ENCODE data around the gene ZNF501.

The ZNF501 gene
- total RNA-seq, result 0 to 7.5 (median 4.9) reads per million in 9 experiments

DNA sequence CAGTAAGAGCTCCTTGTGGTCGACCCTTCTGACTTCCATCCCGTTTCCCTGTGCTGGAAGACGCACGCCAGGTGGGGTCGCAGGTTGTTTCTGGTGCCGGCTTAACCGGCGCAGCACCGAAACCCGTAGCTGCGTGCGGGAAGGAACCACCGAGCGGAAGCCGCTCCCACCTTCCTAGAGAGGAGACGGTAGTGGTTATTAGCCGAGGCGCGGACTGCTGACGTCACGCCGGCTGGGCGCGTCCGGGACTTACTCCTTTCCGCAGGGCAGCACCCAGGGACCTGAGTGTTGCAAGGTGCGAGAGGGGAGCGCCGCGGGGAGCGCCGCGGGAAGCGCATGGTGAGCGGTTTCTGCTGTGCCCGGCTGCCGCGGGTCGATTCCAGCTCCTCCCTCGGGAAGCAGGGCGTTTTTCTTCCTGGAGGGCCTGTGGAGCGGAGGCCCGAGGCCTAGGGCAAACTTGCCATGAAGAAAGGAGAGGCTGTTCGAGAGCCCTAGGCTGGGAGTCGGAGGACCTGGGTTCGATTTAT, at the start of gene ZNF501:
ZNF501 (plus strand) TSS at position 252 of the 527 bp plus-strand sequence. CDS start 4,787 bp downstream, outside the sequence.
- Mint-ChIP-seq H3K4me3 (peak within 1 kb of the TSS; percentile 99 to 100), H3K27ac (peak within 1 kb of the TSS; percentile 97 to 98), H3K9me3 (peaks cover 8 to 34% of the 10 kb centered on the region in 2 donors), H3K36me3 (ENCODE audit: insufficient read depth) (peaks cover 10% of the 10 kb centered on the region), H3K27me3 (no peaks in the 10 kb centered on the region), H3K4me1 (ENCODE audit: low read depth in 2 of 2) (peaks cover 15% of the 10 kb centered on the region in 2 donors)
- peak; percentile 76 to 82 (median 81) for DNase-seq
- ATAC-seq (replicated peaks), result peak; percentile 99

DNA sequence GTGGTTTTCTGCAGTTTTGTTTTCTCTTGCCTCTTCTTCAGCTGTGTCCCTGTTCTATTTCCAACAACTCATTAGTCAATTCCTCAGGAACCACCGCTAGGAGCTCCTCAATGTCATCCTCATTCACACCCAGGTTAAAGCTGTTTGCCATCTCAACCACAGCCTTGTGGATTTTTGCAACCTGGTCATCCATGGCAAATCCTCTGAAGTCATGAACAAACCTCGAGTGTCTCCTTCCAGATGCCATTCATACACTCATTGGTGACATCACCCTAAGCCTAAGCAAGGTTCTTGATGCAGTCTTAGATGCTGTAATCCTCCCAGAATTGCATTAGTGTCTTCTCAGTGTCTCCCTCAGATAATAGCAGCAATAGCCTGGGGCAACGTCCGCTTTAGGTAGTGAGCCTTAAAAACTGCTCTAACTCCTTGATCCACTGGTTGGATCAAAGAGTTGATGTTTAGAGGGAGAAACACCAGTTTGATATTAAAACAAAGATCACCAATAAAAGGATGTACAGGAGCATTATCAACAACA, 48.4 kb upstream of the ZNF501 start:
- peaks cover 2 to 17% of the 10 kb centered on the region in 2 donors for H3K9me3 Mint-ChIP-seq
- DNase-seq, result no peak
- H3K4me1 Mint-ChIP-seq (ENCODE audit: low read depth in 2 of 2), result peaks cover 9 to 11% of the 10 kb centered on the region in 2 donors
- H3K27me3 Mint-ChIP-seq, result peaks cover 28 to 41% of the 10 kb centered on the region in 2 donors
- no peak for ATAC-seq (replicated peaks)
- no peaks in the 10 kb centered on the region for H3K36me3 Mint-ChIP-seq (ENCODE audit: insufficient read depth)
- H3K27ac Mint-ChIP-seq, result no peak overlapping the region
- H3K4me3 Mint-ChIP-seq, result no peak overlapping the region

DNA sequence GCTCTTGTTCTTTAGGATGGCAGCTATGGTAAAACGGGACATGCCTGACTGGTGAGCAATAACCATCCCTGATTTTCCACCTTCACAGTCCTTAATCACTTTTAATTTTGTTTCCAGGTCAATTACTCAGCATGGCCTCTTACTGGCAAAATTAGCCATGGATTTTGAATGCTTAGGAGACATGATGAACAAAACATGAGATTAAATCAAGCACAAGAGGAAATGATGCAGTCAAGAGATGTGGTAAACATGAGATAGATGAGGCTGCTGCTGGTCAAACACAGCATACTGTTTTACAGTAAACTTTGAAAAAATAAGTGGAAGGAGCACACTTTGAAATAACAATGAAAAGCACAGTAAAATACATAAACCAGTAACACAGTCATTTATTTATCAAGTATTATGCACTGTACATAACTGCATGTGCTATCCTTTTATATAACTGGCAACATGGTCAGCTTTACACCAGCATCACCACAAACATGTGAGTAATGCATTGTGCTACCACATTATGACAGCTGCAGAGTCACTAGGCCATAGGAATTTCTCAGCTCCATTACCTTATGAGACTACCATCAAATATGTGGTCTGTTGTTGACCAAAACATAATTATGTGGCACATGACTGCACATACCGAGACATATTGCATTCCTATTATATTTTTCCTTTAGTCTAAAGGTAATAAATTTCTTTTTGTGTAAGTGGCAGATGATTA, 47.1 kb upstream of the ZNF501 start:
- no peak for ATAC-seq (replicated peaks)
- H3K4me3 Mint-ChIP-seq, result no peak overlapping the region
- peaks cover 3 to 14% of the 10 kb centered on the region in 2 donors for H3K9me3 Mint-ChIP-seq
- peaks cover 30 to 40% of the 10 kb centered on the region in 2 donors for H3K27me3 Mint-ChIP-seq
- H3K4me1 Mint-ChIP-seq (ENCODE audit: low read depth in 2 of 2), result peaks cover 9 to 11% of the 10 kb centered on the region in 2 donors
- H3K36me3 Mint-ChIP-seq (ENCODE audit: insufficient read depth), result no peaks in the 10 kb centered on the region
- no peak for DNase-seq
- H3K27ac Mint-ChIP-seq, result no peak overlapping the region

DNA sequence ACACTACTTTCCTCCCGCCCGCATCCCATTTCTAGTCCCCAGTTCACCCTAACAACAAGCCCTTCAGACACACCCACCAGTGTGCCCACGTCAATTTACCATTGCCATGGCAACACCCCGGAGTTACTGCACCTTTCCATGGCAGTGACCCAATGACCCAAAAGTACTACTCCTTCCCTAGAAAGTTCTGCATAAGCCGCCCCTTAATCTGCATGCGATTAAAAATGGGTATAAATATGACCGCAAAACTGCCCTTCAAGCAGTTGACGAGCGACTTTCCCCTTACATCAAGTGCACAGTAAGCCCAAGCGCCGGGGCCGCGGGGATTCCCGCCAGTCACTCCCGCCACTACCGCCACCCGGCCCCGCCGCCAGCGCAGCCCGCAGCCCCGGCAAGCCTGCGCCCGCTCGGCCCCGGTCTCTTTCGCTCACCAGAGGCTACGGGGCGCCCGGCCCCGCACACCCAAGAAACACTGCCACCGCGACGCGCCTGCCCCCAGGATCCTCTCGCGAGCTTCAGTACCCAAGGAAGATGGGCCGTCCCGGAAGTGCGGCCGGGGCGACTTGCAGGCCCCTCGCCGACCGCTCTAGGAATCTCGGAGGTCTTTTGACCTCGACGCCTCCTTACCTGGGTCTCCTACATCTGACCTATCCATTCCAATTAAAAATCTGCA, 44.2 kb upstream of the ZNF501 start:
- H3K27me3 Mint-ChIP-seq, result peaks cover 54 to 68% of the 10 kb centered on the region in 2 donors
- peak overlapping the region; percentile 88 to 89 for H3K4me3 Mint-ChIP-seq
- DNase-seq (peak; percentile 24 to 33 (median 32)), ATAC-seq (replicated peaks) (peak; percentile 89)
- no peaks in the 10 kb centered on the region for H3K36me3 Mint-ChIP-seq (ENCODE audit: insufficient read depth)
- H3K9me3 Mint-ChIP-seq, result peaks cover 5 to 21% of the 10 kb centered on the region in 2 donors
- peaks cover 9 to 11% of the 10 kb centered on the region in 2 donors for H3K4me1 Mint-ChIP-seq (ENCODE audit: low read depth in 2 of 2)
- peak overlapping the region; percentile 72 to 81 for H3K27ac Mint-ChIP-seq

DNA sequence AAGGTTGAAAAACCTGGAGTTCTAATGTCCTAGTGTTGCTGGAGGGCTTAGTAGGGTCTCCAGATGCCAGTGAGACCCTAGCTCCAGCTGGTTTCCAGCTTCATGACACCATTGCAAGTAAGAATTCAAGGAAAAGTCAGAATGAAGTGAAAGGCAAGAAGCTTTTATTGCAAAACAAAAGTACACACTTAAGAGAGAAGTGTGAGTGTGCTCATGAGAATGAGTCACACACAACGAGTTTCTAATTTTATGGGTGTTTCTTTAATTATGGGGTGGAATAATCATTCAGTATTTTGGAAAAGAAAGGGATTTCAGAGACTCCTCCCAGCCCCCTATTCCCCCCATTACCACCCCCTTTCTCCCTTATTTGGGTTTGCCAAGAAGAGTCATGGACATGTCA, 41.5 kb upstream of the ZNF501 start:
- Mint-ChIP-seq H3K27ac (no peak overlapping the region), H3K4me3 (no peak overlapping the region), H3K4me1 (ENCODE audit: low read depth in 2 of 2) (peaks cover 9 to 11% of the 10 kb centered on the region in 2 donors), H3K36me3 (ENCODE audit: insufficient read depth) (no peaks in the 10 kb centered on the region), H3K9me3 (peaks cover 7 to 25% of the 10 kb centered on the region in 2 donors), H3K27me3 (peaks cover 80 to 87% of the 10 kb centered on the region in 2 donors)
- DNase-seq (no peak), ATAC-seq (replicated peaks) (no peak)

DNA sequence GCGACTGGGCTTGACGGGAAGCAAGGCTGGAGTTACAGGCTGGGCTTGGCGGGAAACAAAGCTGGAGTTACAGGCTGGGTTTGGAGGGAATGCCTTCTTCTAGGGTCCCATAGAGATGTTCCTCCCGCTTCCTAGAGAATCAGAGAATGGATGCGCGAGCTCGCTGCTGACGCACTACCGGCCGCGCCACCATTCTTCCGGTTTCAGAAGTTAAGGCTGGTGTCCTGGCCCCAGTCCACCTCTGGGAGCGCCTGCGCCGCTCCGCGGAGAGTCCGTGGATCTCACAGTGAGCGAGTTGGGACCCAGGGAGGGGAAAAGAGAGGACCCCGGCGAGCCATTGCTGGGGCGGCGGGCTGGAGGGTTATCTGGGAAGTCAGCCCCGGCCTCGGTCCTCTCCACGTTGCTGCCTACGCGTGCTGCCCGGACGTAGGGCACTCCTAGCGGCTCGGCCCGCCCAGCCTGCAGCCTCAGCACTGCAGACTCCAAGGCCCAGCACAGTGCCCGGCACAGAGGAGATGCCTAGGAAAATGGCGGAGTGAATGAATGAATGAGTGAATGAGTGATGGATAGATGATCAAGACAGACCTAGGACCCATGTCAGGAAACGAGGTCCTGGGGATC, 16.9 kb upstream of the ZNF501 start, which contains the start of gene ZNF502:
ZNF502 (plus strand) TSS at position 206 of the 621 bp plus-strand sequence. CDS start 7,602 bp downstream, outside the sequence.
- ATAC-seq (replicated peaks) (peak; percentile 97), DNase-seq (peak; percentile 25 to 45 (median 45))
- Mint-ChIP-seq H3K4me3 (peak within 1 kb of the TSS; percentile 88 to 99), H3K4me1 (ENCODE audit: low read depth in 2 of 2) (peaks cover 0 to 12% of the 10 kb centered on the region in 2 donors), H3K36me3 (ENCODE audit: insufficient read depth) (peaks cover 7% of the 10 kb centered on the region), H3K27ac (peak within 1 kb of the TSS; percentile 58 to 96), H3K27me3 (peaks cover 20 to 31% of the 10 kb centered on the region in 2 donors), H3K9me3 (peaks cover 3 to 17% of the 10 kb centered on the region in 2 donors)

DNA sequence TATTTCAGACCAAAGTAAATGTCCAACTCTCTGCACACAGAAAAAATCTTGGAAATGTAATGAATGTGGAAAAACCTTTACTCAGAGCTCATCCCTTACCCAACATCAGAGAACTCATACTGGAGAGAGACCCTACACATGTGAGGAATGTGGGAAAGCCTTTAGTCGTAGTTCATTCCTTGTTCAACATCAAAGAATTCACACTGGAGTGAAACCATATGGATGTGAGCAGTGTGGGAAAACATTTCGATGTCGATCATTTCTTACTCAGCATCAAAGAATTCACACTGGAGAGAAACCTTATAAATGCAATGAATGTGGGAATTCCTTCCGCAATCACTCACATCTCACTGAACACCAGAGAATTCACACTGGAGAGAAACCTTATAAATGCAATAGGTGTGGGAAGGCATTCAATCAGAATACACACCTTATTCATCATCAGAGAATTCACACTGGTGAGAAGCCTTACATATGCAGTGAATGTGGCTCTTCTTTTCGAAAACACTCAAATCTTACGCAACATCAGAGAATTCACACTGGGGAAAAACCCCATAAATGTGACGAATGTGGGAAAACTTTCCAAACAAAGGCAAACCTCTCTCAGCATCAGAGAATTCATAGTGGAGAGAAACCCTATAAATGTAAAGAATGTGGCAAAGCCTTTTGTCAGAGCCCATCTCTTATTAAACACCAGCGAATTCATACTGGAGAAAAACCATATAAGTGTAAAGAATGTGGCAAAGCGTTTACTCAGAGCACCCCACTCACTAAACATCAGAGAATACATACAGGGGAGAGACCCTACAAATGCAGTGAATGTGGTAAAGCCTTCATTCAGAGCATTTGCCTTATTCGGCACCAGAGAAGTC, 8.0 kb upstream of the ZNF501 start:
- Mint-ChIP-seq H3K27me3 (no peaks in the 10 kb centered on the region), H3K9me3 (peaks cover 19 to 24% of the 10 kb centered on the region in 2 donors), H3K4me3 (no peak overlapping the region), H3K36me3 (ENCODE audit: insufficient read depth) (no peaks in the 10 kb centered on the region), H3K27ac (no peak overlapping the region), H3K4me1 (ENCODE audit: low read depth in 2 of 2) (no peaks in the 10 kb centered on the region)
- ATAC-seq (replicated peaks), result no peak
- no peak for DNase-seq

DNA sequence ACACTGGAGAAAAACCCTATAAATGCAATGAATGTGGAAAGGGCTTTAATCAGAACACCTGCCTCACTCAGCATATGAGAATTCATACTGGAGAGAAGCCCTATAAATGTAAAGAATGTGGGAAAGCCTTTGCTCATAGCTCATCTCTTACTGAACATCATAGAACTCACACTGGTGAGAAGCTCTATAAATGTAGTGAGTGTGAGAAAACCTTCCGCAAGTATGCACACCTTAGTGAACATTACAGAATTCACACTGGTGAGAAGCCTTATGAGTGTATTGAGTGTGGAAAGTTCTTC, 7.4 kb upstream of the ZNF501 start:
- H3K4me3 Mint-ChIP-seq, result no peak overlapping the region
- no peak overlapping the region for H3K27ac Mint-ChIP-seq
- H3K9me3 Mint-ChIP-seq, result peaks cover 19 to 24% of the 10 kb centered on the region in 2 donors
- H3K27me3 Mint-ChIP-seq, result no peaks in the 10 kb centered on the region
- no peaks in the 10 kb centered on the region for H3K4me1 Mint-ChIP-seq (ENCODE audit: low read depth in 2 of 2)
- no peaks in the 10 kb centered on the region for H3K36me3 Mint-ChIP-seq (ENCODE audit: insufficient read depth)
- ATAC-seq (replicated peaks) (no peak), DNase-seq (no peak)

DNA sequence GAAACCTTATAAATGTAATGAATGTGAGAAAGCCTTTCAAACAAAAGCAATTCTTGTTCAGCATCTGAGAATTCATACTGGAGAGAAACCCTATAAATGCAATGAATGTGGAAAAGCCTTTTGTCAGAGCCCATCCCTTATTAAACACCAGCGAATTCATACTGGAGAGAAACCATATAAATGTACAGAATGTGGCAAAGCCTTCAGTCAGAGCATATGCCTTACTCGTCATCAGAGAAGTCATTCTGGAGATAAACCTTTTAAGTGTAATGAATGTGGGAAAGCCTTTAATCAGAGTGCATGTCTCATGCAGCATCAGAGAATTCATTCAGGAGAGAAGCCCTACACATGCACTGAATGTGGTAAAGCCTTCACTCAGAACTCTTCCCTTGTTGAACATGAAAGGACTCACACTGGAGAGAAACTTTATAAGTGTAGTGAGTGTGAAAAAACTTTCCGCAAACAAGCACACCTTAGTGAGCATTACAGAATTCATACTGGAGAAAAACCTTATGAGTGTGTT, 5.3 kb downstream of the ZNF501 start:
- Mint-ChIP-seq H3K9me3 (peaks cover 10 to 44% of the 10 kb centered on the region in 2 donors), H3K27me3 (no peaks in the 10 kb centered on the region), H3K27ac (no peak overlapping the region), H3K4me1 (ENCODE audit: low read depth in 2 of 2) (peaks cover 6 to 7% of the 10 kb centered on the region in 2 donors), H3K36me3 (ENCODE audit: insufficient read depth) (no peaks in the 10 kb centered on the region), H3K4me3 (no peak overlapping the region)
- ATAC-seq (replicated peaks), result no peak
- no peak for DNase-seq

DNA sequence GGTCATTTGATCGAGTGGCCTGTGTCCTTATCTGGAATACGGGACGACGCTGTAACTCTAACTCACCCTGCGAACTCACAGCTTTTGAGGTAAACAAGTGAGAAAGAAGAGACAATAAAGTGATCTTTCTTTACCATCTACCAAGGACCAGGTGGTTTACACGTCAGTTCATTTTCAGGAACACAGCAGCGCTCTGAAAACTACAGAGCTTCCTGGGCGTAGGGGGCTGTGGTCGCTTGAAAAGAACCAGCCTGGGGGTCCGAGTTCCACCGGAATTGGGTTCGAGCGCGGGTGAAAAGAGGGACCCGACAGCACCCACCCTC, 31.6 kb downstream of the ZNF501 start:
- H3K27ac Mint-ChIP-seq, result peak overlapping the region; percentile 91 to 92
- peak in 1 of 3 experiments; percentile 9 for DNase-seq
- no peaks in the 10 kb centered on the region for H3K27me3 Mint-ChIP-seq
- peaks cover 0 to 2% of the 10 kb centered on the region in 2 donors for H3K9me3 Mint-ChIP-seq
- ATAC-seq (replicated peaks), result peak; percentile 13
- H3K4me3 Mint-ChIP-seq, result peak overlapping the region; percentile 88
- peaks cover 14 to 35% of the 10 kb centered on the region in 2 donors for H3K4me1 Mint-ChIP-seq (ENCODE audit: low read depth in 2 of 2)
- peaks cover 12% of the 10 kb centered on the region for H3K36me3 Mint-ChIP-seq (ENCODE audit: insufficient read depth)

DNA sequence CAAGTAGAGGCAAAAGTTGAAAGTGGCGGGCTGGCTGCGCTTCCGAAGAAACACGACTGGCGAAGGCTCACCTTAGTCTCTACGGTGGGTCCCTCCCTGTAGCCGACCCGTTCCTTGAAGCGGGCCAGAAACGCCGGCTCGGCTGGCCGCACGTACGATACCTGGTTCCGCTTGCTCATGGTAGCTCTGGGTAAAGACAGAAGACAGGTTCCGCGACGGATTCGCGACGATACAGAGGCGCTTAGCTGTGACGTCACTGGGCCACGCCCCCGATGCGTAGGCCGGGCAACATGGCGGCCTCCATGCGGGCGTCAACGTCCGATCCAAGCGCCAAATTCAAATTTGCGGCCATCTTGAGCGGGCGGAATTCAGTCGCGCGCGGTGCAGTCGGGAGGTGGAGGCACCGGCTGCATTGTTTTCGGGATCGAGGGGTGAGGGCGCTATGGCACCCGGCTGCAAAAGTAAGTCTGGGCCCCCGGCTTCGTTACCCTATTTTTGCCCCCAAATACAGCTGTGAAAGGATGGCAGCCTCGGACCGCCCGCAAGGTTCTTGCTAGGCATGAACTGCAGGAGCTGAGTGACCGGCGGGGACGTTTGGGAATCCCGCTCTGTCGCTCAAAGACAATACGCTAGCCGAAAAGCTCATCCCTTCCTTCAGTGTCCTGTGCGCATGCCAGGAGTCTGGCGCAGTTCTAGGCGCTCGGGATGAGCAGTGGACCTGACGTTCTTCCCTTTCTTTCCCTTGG, 32.2 kb downstream of the ZNF501 start, which contains the start of the genes KIAA1143 and KIF15:
KIAA1143 (minus strand) TSS at position 196 of the 746 bp plus-strand sequence; CDS start at position 179, 17 bp downstream.
KIF15 (plus strand) TSS at position 371 of the 746 bp plus-strand sequence; CDS start at position 443, 72 bp downstream.
- Mint-ChIP-seq H3K36me3 (ENCODE audit: insufficient read depth) (peaks cover 12% of the 10 kb centered on the region), H3K4me3 (peak within 1 kb of the TSS; percentile 88), H3K9me3 (peaks cover 0 to 2% of the 10 kb centered on the region in 2 donors), H3K4me1 (ENCODE audit: low read depth in 2 of 2) (peaks cover 14 to 32% of the 10 kb centered on the region in 2 donors), H3K27ac (peak within 1 kb of the TSS; percentile 91 to 92), H3K27me3 (no peaks in the 10 kb centered on the region)
- DNase-seq, result peak; percentile 96 to 97 (median 97)
- ATAC-seq (replicated peaks), result peak; percentile 100

Data from effector memory CD8-positive, alpha-beta T cell (primary cell).